ENCODE data around the gene AMIGO3. TPM values are rescaled to one million over a fixed set of nuclear protein-coding genes. Genes with fewer than 3 reads are reported as not detected.

Gene AMIGO3
- total and polyA plus RNA-seq, 2 donors (not counting 1 experiment from before 2014, with no cell fraction given): 11.1 TPM; not detected in 1

- H3K4me2 ChIP-seq (replicated peaks; ENCODE audit: low read depth, low read length, poor library complexity, severe bottlenecking): no peak overlapping the region
- Mint-ChIP-seq H3K9me3 (ENCODE audit: insufficient read depth) (no peaks in the 10 kb centered on the region), H3K27ac (peak overlapping the region; percentile 81), H3K4me3 (peak overlapping the region; percentile 54), H3K4me1 (peaks cover 52% of the 10 kb centered on the region), H3K27me3 (no peaks in the 10 kb centered on the region)
- no peaks in the 10 kb centered on the region for H4K20me1 ChIP-seq (ENCODE audit: control insufficient read depth, insufficient read depth, low read length, poor library complexity, severe bottlenecking)
- H3K9me3 ChIP-seq (ENCODE audit: control extremely low read depth in 1 of 3, control insufficient read depth in 2 of 3, insufficient read depth in 1 of 3, low read length in 2 of 3): no peaks in the 10 kb centered on the region
- 92% methylated on average over 4 of the region's 4 CpGs for WGBS (ENCODE audit: insufficient coverage)
- POLR2A ChIA-PET: interaction anchor here (0.6 to 3.0 kb wide), 2 partner anchors 82 to 714 kb away, joined by 4 to 9 read pairs; partner anchors contain the start of gene INKA1
- H2AFZ ChIP-seq (ENCODE audit: insufficient read depth, low read depth, low read length, poor library complexity, severe bottlenecking): no peak overlapping the region
- peaks cover 27 to 48% of the 10 kb centered on the region in 2 donors for H3K4me1 ChIP-seq (ENCODE audit: control insufficient read depth in 2 of 2, insufficient read depth in 2 of 2, low read length in 2 of 2)
- intact Hi-C loops (cut with micrococcal nuclease): no loop called here
- no peak for TF ChIP-seq EZH2 (IDR thresholded peaks at IDR 0.05; ENCODE audit: borderline replicate concordance, insufficient read depth, low read depth, low read length, poor library complexity, severe bottlenecking)
- TF ChIP-seq CTCF (IDR thresholded peaks at IDR 0.05): no peak
- peaks cover 0 to 28% of the 10 kb centered on the region in 2 experiments for H3K36me3 ChIP-seq (replicated peaks in 1 of 2; ENCODE audit: control extremely low read depth in 1 of 2, control insufficient read depth in 1 of 2, extremely low read depth in 1 of 2, insufficient read depth in 2 of 2, low read length in 1 of 2)
- no peak overlapping the region for H3K4me3 ChIP-seq (ENCODE audit: control extremely low read depth in 1 of 5, extremely low read depth in 1 of 5, insufficient read depth in 1 of 5, low read depth in 2 of 5, low read length in 4 of 5)
- H3K27ac ChIP-seq (ENCODE audit: low read length in 2 of 2): no peak overlapping the region
- DNase-seq (peak; percentile 33), ATAC-seq (ENCODE audit: low read depth) (no peak)
- H3K27me3 ChIP-seq (replicated peaks in 1 of 4; ENCODE audit: control extremely low read depth in 1 of 4, control insufficient read depth in 3 of 4, insufficient read depth in 4 of 4, low read length in 3 of 4): no peaks in the 10 kb centered on the region
- peaks cover 4% of the 10 kb centered on the region for H3K79me2 ChIP-seq (ENCODE audit: control insufficient read depth, insufficient read depth, low read length)
- no peak overlapping the region for H3K9ac ChIP-seq (ENCODE audit: low read length)
- CTCF ChIA-PET: interaction anchor here (1.1 to 3.2 kb wide), 2 partner anchors 20 to 118 kb away, joined by 3 to 22 read pairs; no protein-coding TSS in a partner anchor
Observed at GRCh38 chr3:49720855-49721595, 1.5 kb upstream of the AMIGO3 start.

- H3K9ac ChIP-seq (ENCODE audit: low read length): peak overlapping the region; percentile 79
- WGBS (ENCODE audit: insufficient coverage): 19% methylated on average over 33 of the region's 33 CpGs
- intact Hi-C loops (cut with micrococcal nuclease): loop anchor here (1.0 kb wide), 6 partner anchors 45 to 187 kb away; partner anchors contain the start of genes APEH, INKA1, IP6K1 and TRAIP
Observed at GRCh38 chr3:49718858-49719213, 648 bp downstream of the AMIGO3 start.

More at GRCh38 chr3:49718858-49719213, 648 bp downstream of the AMIGO3 start:
- H3K4me1 ChIP-seq (ENCODE audit: control insufficient read depth in 2 of 2, insufficient read depth in 2 of 2, low read length in 2 of 2): peaks cover 16 to 30% of the 10 kb centered on the region in 2 donors
- DNase-seq (no peak), ATAC-seq (ENCODE audit: low read depth) (no peak)
- H3K4me1 Mint-ChIP-seq: peaks cover 36% of the 10 kb centered on the region
- H3K4me2 ChIP-seq (replicated peaks; ENCODE audit: low read depth, low read length, poor library complexity, severe bottlenecking): peak overlapping the region; percentile 95
- no peak overlapping the region for H3K27ac ChIP-seq (ENCODE audit: low read length in 2 of 2)
- ChIA-PET CTCF (interaction anchor here (0.6 to 3.2 kb wide), 14 partner anchors 11 to 1523 kb away, joined by 3 to 22 read pairs (median 4); partner anchors contain the start of genes INKA1, IP6K1 and RBM6), POLR2A (interaction anchor here (1.0 to 3.0 kb wide), 2 partner anchors 17 to 84 kb away, joined by 3 to 9 read pairs; partner anchors contain the start of gene INKA1)
- no peak for TF ChIP-seq CTCF (IDR thresholded peaks at IDR 0.05)
- TF ChIP-seq EZH2 (IDR thresholded peaks at IDR 0.05; ENCODE audit: borderline replicate concordance, insufficient read depth, low read depth, low read length, poor library complexity, severe bottlenecking): no peak
- no peaks in the 10 kb centered on the region for H3K27me3 Mint-ChIP-seq
- peaks cover 4% of the 10 kb centered on the region for H3K79me2 ChIP-seq (ENCODE audit: control insufficient read depth, insufficient read depth, low read length)
- no peaks in the 10 kb centered on the region for H3K9me3 Mint-ChIP-seq (ENCODE audit: insufficient read depth)
- peak overlapping the region; percentile 65 to 77 (median 71) for H3K4me3 ChIP-seq (ENCODE audit: control extremely low read depth in 1 of 5, extremely low read depth in 1 of 5, insufficient read depth in 1 of 5, low read depth in 2 of 5, low read length in 4 of 5)
- peak overlapping the region; percentile 66 for H2AFZ ChIP-seq (ENCODE audit: insufficient read depth, low read depth, low read length, poor library complexity, severe bottlenecking)
- H3K27me3 ChIP-seq (replicated peaks in 1 of 4; ENCODE audit: control extremely low read depth in 1 of 4, control insufficient read depth in 3 of 4, insufficient read depth in 4 of 4, low read length in 3 of 4): no peaks in the 10 kb centered on the region
- H4K20me1 ChIP-seq (ENCODE audit: control insufficient read depth, insufficient read depth, low read length, poor library complexity, severe bottlenecking): no peaks in the 10 kb centered on the region
- H3K27ac Mint-ChIP-seq: peak overlapping the region; percentile 92
- H3K9me3 ChIP-seq (ENCODE audit: control extremely low read depth in 1 of 3, control insufficient read depth in 2 of 3, insufficient read depth in 1 of 3, low read length in 2 of 3): no peaks in the 10 kb centered on the region
- H3K4me3 Mint-ChIP-seq: peak overlapping the region; percentile 96
- H3K36me3 ChIP-seq (replicated peaks in 1 of 2; ENCODE audit: control extremely low read depth in 1 of 2, control insufficient read depth in 1 of 2, extremely low read depth in 1 of 2, insufficient read depth in 2 of 2, low read length in 1 of 2): peaks cover 0 to 23% of the 10 kb centered on the region in 2 experiments

All from B cell (primary cell).